Measurements from ENCODE around the gene ARL4A.

ARL4A gene

GRCh38 chr7:12737836-12738235, 50.4 kb downstream of the ARL4A start:
- H3K4me1 Mint-ChIP-seq, result peaks cover 2% of the 10 kb centered on the region
- ATAC-seq, result no peak
- no peaks in the 10 kb centered on the region for H3K9me3 Mint-ChIP-seq

GRCh38 chr7:12738665-12739064, 51.2 kb downstream of the ARL4A start:
- Mint-ChIP-seq H3K4me1 (peaks cover 2% of the 10 kb centered on the region), H3K27ac (no peak overlapping the region), H3K27me3 (no peaks in the 10 kb centered on the region), H3K36me3 (ENCODE audit: low read depth) (no peaks in the 10 kb centered on the region), H3K4me3 (no peak overlapping the region), H3K9me3 (no peaks in the 10 kb centered on the region)
- DNase-seq, result no peak
- ATAC-seq, result no peak

More at GRCh38 chr7:12737836-12738235, 50.4 kb downstream of the ARL4A start:
- no peak overlapping the region for H3K4me3 Mint-ChIP-seq
- H3K36me3 Mint-ChIP-seq (ENCODE audit: low read depth), result no peaks in the 10 kb centered on the region
- no peaks in the 10 kb centered on the region for H3K27me3 Mint-ChIP-seq
- no peak overlapping the region for H3K27ac Mint-ChIP-seq
- DNase-seq, result no peak
